HepG2 (cell line): ENCODE results near the gene IGFBP6. TPM values are rescaled to one million over a fixed set of nuclear protein-coding genes. Genes with fewer than 3 reads are reported as not detected.

Source experiments
- ATAC-seq: fragments of 200-7000 bp; cut with Tn5 transposase; 3 replicates; pipeline ENCODE4 v1.9.1; 2020; ENCODE audit warnings: mild to moderate bottlenecking, moderate library complexity
- BruUV-seq: library from RNA; stranded (reverse); fragments of 400-500 nt; replicated peaks from 2 replicates; lab custom pipeline; 2021; lab: Mats Ljungman, UMichigan
- CTCF ChIA-PET: fragments of 300-600 bp; formaldehyde crosslinking; extraction: SDS; loops from one replicate; lab custom pipeline; 2021; ENCODE audit warnings: low total read pairs, inconsistent platforms, low intra/inter-chr PET ratio; lab: Yijun Ruan, JAX
- POLR2A ChIA-PET: fragments of 350-600 bp; sonication (Branson Sonifier 250); formaldehyde crosslinking; loops from one replicate; lab custom pipeline; 2020; ENCODE audit warnings: antibody characterized with exemption, inconsistent platforms; lab: Yijun Ruan, JAX
- DNase-seq: peaks from one replicate; pipeline ENCODE4 v3.0.0-alpha.2; 2015; ENCODE audit warnings: low spot score
- FAIRE-seq: peaks from 3 replicates; lab custom pipeline; 2011; peaks lifted over from hg19 to GRCh38; lab: Jason Lieb, UNC
- H2AFZ ChIP-seq: one replicate; pipeline ENCODE4 v1.6.1; 2011; ENCODE audit warnings: low read length, inconsistent platforms
- H3K27ac ChIP-seq: fragments of 300-600 bp; 3 replicates; pipeline ENCODE4 v1.8.0; 2011; ENCODE audit warnings: mixed run types, mild to moderate bottlenecking, mixed read lengths, low read length, inconsistent platforms; ENCODE audit not compliant: insufficient read depth; ENCODE audit errors: extremely low read length
- H3K27me3 ChIP-seq, 2 experiments: fragments of 200-600 bp in 1 of 2; 2 replicates in 1 of 2; 3 replicates in 1 of 2; pipeline versions ENCODE4 v1.6.0 to v1.8.0; 2011; ENCODE audit warnings: low read length in 2 of 2, mild to moderate bottlenecking in 2 of 2, moderate library complexity in 2 of 2, inconsistent platforms in 1 of 2; ENCODE audit not compliant: insufficient read depth in 2 of 2, control insufficient read depth in 1 of 2
- H3K36me3 ChIP-seq, 2 experiments: fragments of 200-600 bp in 1 of 2; replicated peaks in 1 of 2; 2 replicates in 1 of 2; 3 replicates in 1 of 2; pipeline versions ENCODE4 v1.5.1 to v1.8.0; 2011; ENCODE audit warnings: low read length in 2 of 2, inconsistent platforms in 1 of 2; ENCODE audit not compliant: insufficient read depth in 2 of 2, control insufficient read depth in 1 of 2
- H3K4me1 ChIP-seq: 2 replicates; pipeline ENCODE4 v1.5.1; 2012; ENCODE audit warnings: low read length, inconsistent platforms; ENCODE audit not compliant: insufficient read depth
- H3K4me2 ChIP-seq: 2 replicates; pipeline ENCODE4 v1.6.0; 2011; ENCODE audit warnings: low read depth, low read length, inconsistent platforms
- H3K4me3 ChIP-seq, 3 experiments: fragments of 200-600 bp in 1 of 3; sonication (generic), shearing (Covaris generic) in 1 of 3; replicated peaks in 1 of 3; 2 replicates each; pipeline ENCODE4 v1.5.1; 2011 to 2016; ENCODE audit warnings: low read length in 3 of 3, inconsistent platforms in 2 of 3, low read depth in 2 of 3, mild to moderate bottlenecking in 2 of 3, control low read depth in 1 of 3, mixed read lengths in 1 of 3; ENCODE audit not compliant: insufficient read depth in 1 of 3
- H3K79me2 ChIP-seq: one replicate; pipeline ENCODE4 v1.6.1; 2011; ENCODE audit warnings: low read length, inconsistent platforms; ENCODE audit not compliant: insufficient read depth
- H3K9ac ChIP-seq: 2 replicates; pipeline ENCODE4 v1.6.0; 2011; ENCODE audit warnings: mild to moderate bottlenecking, low read depth, low read length, inconsistent platforms; ENCODE audit not compliant: insufficient read depth
- H3K9me3 ChIP-seq: 2 replicates; pipeline ENCODE4 v1.5.1; 2012; ENCODE audit warnings: mild to moderate bottlenecking, low read length
- H4K20me1 ChIP-seq: 2 replicates; pipeline ENCODE4 v1.6.0; 2011; ENCODE audit warnings: inconsistent platforms, mild to moderate bottlenecking, low read length, moderate library complexity; ENCODE audit not compliant: insufficient read depth
- AGO1 ChIP-seq: fragments of 200-400 bp; formaldehyde crosslinking; IDR thresholded peaks from 2 replicates; pipeline ENCODE4 v1.6.1; 2017; ENCODE audit warnings: mild to moderate bottlenecking, low read depth, low read length, moderate library complexity; ENCODE audit not compliant: poor library complexity, severe bottlenecking
- AGO2 ChIP-seq: fragments of 200-400 bp; formaldehyde crosslinking; optimal IDR thresholded peaks from 2 replicates; pipeline ENCODE3; 2017; ENCODE audit warnings: mild to moderate bottlenecking, low read depth, low read length, moderate library complexity
- BRF2 ChIP-seq: sonication (generic); formaldehyde crosslinking; IDR thresholded peaks from 2 replicates; pipeline ENCODE4 v1.8.1; 2022; ENCODE audit warnings: mild to moderate bottlenecking, missing genetic modification reagents
- DNMT3B ChIP-seq: conservative IDR thresholded peaks from 2 replicates; pipeline ENCODE4 v1.6.1; 2016; ENCODE audit warnings: missing biosample characterization, control low read depth
- EEA1 ChIP-seq: sonication (generic); formaldehyde crosslinking; IDR thresholded peaks from 2 replicates; pipeline ENCODE4 v1.5.1; 2020; ENCODE audit warnings: mild to moderate bottlenecking, missing genetic modification reagents, borderline replicate concordance
- GLMP ChIP-seq: sonication (generic); formaldehyde crosslinking; IDR thresholded peaks from 2 replicates; pipeline ENCODE4 v1.9.0; 2021; ENCODE audit warnings: missing genetic modification reagents, mild to moderate bottlenecking, borderline replicate concordance
- HNRNPUL1 ChIP-seq: fragments of 200-400 bp; formaldehyde crosslinking; IDR thresholded peaks from 2 replicates; pipeline ENCODE4 v1.6.1; 2017; ENCODE audit warnings: low read depth, mild to moderate bottlenecking, low read length, moderate library complexity
- KMT2A ChIP-seq: sonication (generic); formaldehyde crosslinking; IDR thresholded peaks from 2 replicates; pipeline ENCODE4 v1.4.0; 2020; ENCODE audit warnings: missing genetic modification reagents
- MXD3 ChIP-seq: IDR thresholded peaks from 2 replicates; pipeline ENCODE4 v1.6.1; 2016; ENCODE audit warnings: mild to moderate bottlenecking, missing biosample characterization, missing genetic modification reagents
- POLR2A ChIP-seq, 2 experiments: IDR thresholded peaks; 2 replicates each; pipeline ENCODE4 v1.6.1; 2011; ENCODE audit warnings: low read depth in 2 of 2, low read length in 2 of 2, mild to moderate bottlenecking in 1 of 2, moderate library complexity in 1 of 2; ENCODE audit not compliant: insufficient read depth in 1 of 2
- RELA ChIP-seq: sonication (generic); formaldehyde crosslinking; IDR thresholded peaks from 2 replicates; pipeline ENCODE4 v1.4.0; 2020; ENCODE audit warnings: missing genetic modification reagents
- SIN3A ChIP-seq: IDR thresholded peaks from 2 replicates; pipeline ENCODE4 v1.6.1; 2011; ENCODE audit warnings: low read depth, mild to moderate bottlenecking, control low read depth, low read length, borderline replicate concordance
- ZBTB7A ChIP-seq: sonication (generic); formaldehyde crosslinking; IDR thresholded peaks from 2 replicates; pipeline ENCODE4 v1.8.0; 2022; ENCODE audit warnings: mild to moderate bottlenecking, missing genetic modification reagents
- ZNF670 ChIP-seq: sonication (generic); formaldehyde crosslinking; IDR thresholded peaks from 2 replicates; pipeline ENCODE4 v1.8.0; 2022; ENCODE audit warnings: mild to moderate bottlenecking, missing genetic modification reagents, borderline replicate concordance
- WGBS: methylation state at CpG from one replicate; pipeline ENCODE4 v1.1.6; 2017; ENCODE audit warnings: low lambda C conversion rate; 5-methylcytosine and 5-hydroxymethylcytosine counted together
- in situ Hi-C: cut with HindIII; loops from 2 replicates; pipeline ENCODE4 v1.10.0; 2017; ENCODE audit warnings: low pct_unique_long_range_greater_than_20kb; ENCODE audit not compliant: extremely low pct_ligation_motif_present
- intact Hi-C: fragments of 100-400 bp; cut with micrococcal nuclease; formaldehyde crosslinking; loops from one replicate; pipeline ENCODE4 v1.10.0; 2022; ENCODE audit not compliant: unreplicated experiment
- polyA plus RNA-seq, 8 experiments: library from polyadenylated mRNA; depleted of rRNA in 3 of 8; stranded (reverse) in 7 of 8; unstranded in 1 of 8; fragments of >200 nt; fragmentation: Illumina TruSeq in 4 of 8; extraction: Trizol in 4 of 8; gene quantifications; 2 replicates each; pipeline versions ENCODE4 v1.2.1 to v1.2.3, GENCODE V29; 2011 to 2016; ENCODE audit warnings: low read depth in 4 of 8, missing spikeins in 1 of 8, mixed read lengths in 1 of 8; ENCODE audit not compliant: insufficient read depth in 1 of 8
- total RNA-seq, 5 experiments: library from RNA; depleted of rRNA; stranded (reverse); fragments of >200 nt; fragmentation: Illumina TruSeq; extraction: Trizol; gene quantifications; 2 replicates each; pipeline ENCODE4 v1.2.3, GENCODE V29; 2016; ENCODE audit warnings: low read depth in 1 of 5

IGFBP6 gene
- total and polyA plus RNA-seq, 2 of the 13 experiments (the other 11 are each of a cell fraction or from before 2014, with no cell fraction given) = 3.9 to 25.2 TPM

GRCh38 chr12:53064613-53065436 is 32.6 kb upstream of the IGFBP6 start:
- intact Hi-C loops = no loop called here
- in situ Hi-C loops = loop anchor here (5.0 kb wide), 2 partner anchors 37 to 127 kb away; partner anchors contain the start of gene SOAT2
- WGBS = 97% methylated on average over 11 of the region's 11 CpGs

GRCh38 chr12:53065470-53065869 is 32.0 kb upstream of the IGFBP6 start:
- no peaks in the 10 kb centered on the region for H3K9me3 ChIP-seq
- peaks cover 33% of the 10 kb centered on the region for H3K4me1 ChIP-seq
- ChIA-PET CTCF (interaction anchor here (1.4 to 2.3 kb wide), 2 partner anchors 34 to 125 kb away, joined by 4 to 36 read pairs; no protein-coding TSS in a partner anchor), POLR2A (interaction anchor here (0.8 to 4.6 kb wide), 14 partner anchors 10 to 256 kb away, joined by 3 to 47 read pairs (median 6); partner anchors contain the start of genes AAAS, CSAD, SOAT2 and SPRYD3)
- ATAC-seq (no peak), FAIRE-seq (no peak), DNase-seq (no peak)
- H3K36me3 ChIP-seq = peaks cover 0 to 18% of the 10 kb centered on the region in 2 experiments; a peak in 2 of 5 replicates
- 75% methylated on average over 7 of the region's 7 CpGs for WGBS
- H3K27me3 ChIP-seq = no peaks in the 10 kb centered on the region
- H3K4me2 ChIP-seq = no peak overlapping the region
- TSS peak; percentile 43 for BruUV-seq
- H4K20me1 ChIP-seq = no peaks in the 10 kb centered on the region
- H3K4me3 ChIP-seq = no peak overlapping the region
- H3K27ac ChIP-seq = no peak overlapping the region
- no peak overlapping the region for H2AFZ ChIP-seq
- in situ Hi-C loops = no loop called here
- intact Hi-C loops = no loop called here
- H3K79me2 ChIP-seq = no peaks in the 10 kb centered on the region
- H3K9ac ChIP-seq = no peak overlapping the region
- TF ChIP-seq AGO1 (no peak), KMT2A (no peak), DNMT3B (CRISPR knock-in tag) (no peak), ZBTB7A (CRISPR knock-in tag) (no peak), BRF2 (CRISPR knock-in tag) (no peak), EEA1 (no peak), RELA (CRISPR knock-in tag) (no peak), SIN3A (no peak), ZNF670 (CRISPR knock-in tag) (no peak), HNRNPUL1 (no peak), GLMP (CRISPR knock-in tag) (no peak)

More at GRCh38 chr12:53064613-53065436, 32.6 kb upstream of the IGFBP6 start:
- Histone ChIP-seq H3K27me3 (no peaks in the 10 kb centered on the region), H3K9me3 (no peaks in the 10 kb centered on the region), H3K4me2 (no peak overlapping the region), H3K9ac (no peak overlapping the region), H3K79me2 (no peaks in the 10 kb centered on the region), H4K20me1 (no peaks in the 10 kb centered on the region), H3K4me3 (no peak overlapping the region), H2AFZ (no peak overlapping the region), H3K27ac (no peak overlapping the region), H3K4me1 (peaks cover 35% of the 10 kb centered on the region), H3K36me3 (peaks cover 0 to 18% of the 10 kb centered on the region in 2 experiments; a peak in 2 of 5 replicates)
- FAIRE-seq = no peak
- POLR2A ChIA-PET = interaction anchor here (1.1 to 4.6 kb wide), 7 partner anchors 10 to 256 kb away, joined by 3 to 47 read pairs (median 10); partner anchors contain the start of genes AAAS, SOAT2 and SPRYD3
- no peak for DNase-seq
- BruUV-seq = no TSS peak
- CTCF ChIA-PET = interaction anchor here (2.3 kb wide), 1 partner anchor 35 kb away, joined by 36 read pairs; no protein-coding TSS in a partner anchor
- ATAC-seq = no peak
- TF ChIP-seq POLR2A (IDR thresholded peaks at IDR 0.05; ENCODE audit: insufficient read depth in 1 of 2, low read depth in 2 of 2, low read length in 2 of 2) (0 out of 4 replicates have a peak, but pooled peaks of 1 of the 2 experiments have one; percentile 9), MXD3 (CRISPR knock-in tag) (no peak), AGO2 (peak; percentile 14)
